ENCODE data around the gene ETFB. TPM values are rescaled to one million over a fixed set of nuclear protein-coding genes. Genes with fewer than 3 reads are reported as not detected.

Gene ETFB
- total RNA-seq, 1 experiment from 2014 or later, result 204 TPM

GRCh38 chr19:51301266-51301665, 64.9 kb downstream of the ETFB start:
- POLR2A ChIA-PET (ENCODE audit: unreplicated experiment), result no interaction called here
- Histone ChIP-seq H3K27me3 (ENCODE audit: insufficient read depth, low read depth) (peaks cover 72% of the 10 kb centered on the region), H3K9me3 (ENCODE audit: insufficient read depth, low read depth) (0 out of 2 replicates have a peak, but pooled peaks cover 4% of the 10 kb centered on the region), H3K4me3 (no peak overlapping the region), H3K27ac (no peak overlapping the region), H3K36me3 (ENCODE audit: low read depth) (no peaks in the 10 kb centered on the region), H4K20me1 (ENCODE audit: insufficient read depth) (no peaks in the 10 kb centered on the region), H3F3A (ENCODE audit: insufficient read depth, low read depth) (no peaks in the 10 kb centered on the region), H2AFZ (no peak overlapping the region), H3K4me1 (replicated peaks; ENCODE audit: insufficient read depth) (no peaks in the 10 kb centered on the region), H3K79me2 (ENCODE audit: low read depth) (no peaks in the 10 kb centered on the region), H3K4me2 (no peak overlapping the region), H3K9me2 (ENCODE audit: insufficient read depth) (no peaks in the 10 kb centered on the region)
- no peak for DNase-seq
- CTCF ChIA-PET, result no interaction called here
- intact Hi-C loops (cut with micrococcal nuclease; ENCODE audit: unreplicated experiment), result no loop called here
- BruUV-seq (replicated peaks), result no TSS peak
- TF ChIP-seq EZH2 (IDR thresholded peaks at IDR 0.05; ENCODE audit: low read depth) (no peak), CTCF (conservative IDR thresholded peaks at IDR 0.05) (no peak)

- Histone ChIP-seq H3K4me3 (no peak overlapping the region), H3F3A (ENCODE audit: insufficient read depth, low read depth) (no peaks in the 10 kb centered on the region), H3K27ac (no peak overlapping the region), H4K20me1 (ENCODE audit: insufficient read depth) (no peaks in the 10 kb centered on the region), H3K27me3 (ENCODE audit: insufficient read depth, low read depth) (peaks cover 91% of the 10 kb centered on the region), H2AFZ (no peak overlapping the region), H3K9me3 (ENCODE audit: insufficient read depth, low read depth) (no peaks in the 10 kb centered on the region), H3K4me2 (no peak overlapping the region), H3K79me2 (ENCODE audit: low read depth) (no peaks in the 10 kb centered on the region), H3K36me3 (ENCODE audit: low read depth) (no peaks in the 10 kb centered on the region), H3K4me1 (replicated peaks; ENCODE audit: insufficient read depth) (no peaks in the 10 kb centered on the region), H3K9me2 (ENCODE audit: insufficient read depth) (no peaks in the 10 kb centered on the region)
- no peak for DNase-seq
- intact Hi-C loops (cut with micrococcal nuclease; ENCODE audit: unreplicated experiment), result no loop called here
- BruUV-seq (replicated peaks), result no TSS peak
- TF ChIP-seq EZH2 (IDR thresholded peaks at IDR 0.05; ENCODE audit: low read depth) (no peak), CTCF (conservative IDR thresholded peaks at IDR 0.05) (no peak)
- ChIA-PET POLR2A (ENCODE audit: unreplicated experiment) (no interaction called here), CTCF (interaction anchor here (0.7 kb wide), 1 partner anchor 1270 kb away, joined by 9 read pairs; no protein-coding TSS in a partner anchor)
These were observed 68.8 kb downstream of the ETFB start for GRCh38 chr19:51297406-51297805.

GRCh38 chr19:51296336-51297093, 69.7 kb downstream of the ETFB start:
- Histone ChIP-seq H3K27me3 (ENCODE audit: insufficient read depth, low read depth) (peaks cover 96% of the 10 kb centered on the region), H3K4me3 (no peak overlapping the region), H3K9me2 (ENCODE audit: insufficient read depth) (no peaks in the 10 kb centered on the region), H3F3A (ENCODE audit: insufficient read depth, low read depth) (no peaks in the 10 kb centered on the region), H3K4me2 (no peak overlapping the region), H4K20me1 (ENCODE audit: insufficient read depth) (no peaks in the 10 kb centered on the region), H3K36me3 (ENCODE audit: low read depth) (no peaks in the 10 kb centered on the region), H3K9me3 (ENCODE audit: insufficient read depth, low read depth) (no peaks in the 10 kb centered on the region), H2AFZ (no peak overlapping the region), H3K27ac (no peak overlapping the region), H3K4me1 (replicated peaks; ENCODE audit: insufficient read depth) (no peaks in the 10 kb centered on the region), H3K79me2 (ENCODE audit: low read depth) (no peaks in the 10 kb centered on the region)
- no TSS peak for BruUV-seq (replicated peaks)
- DNase-seq, result no peak
- intact Hi-C loops (cut with micrococcal nuclease; ENCODE audit: unreplicated experiment), result no loop called here
- TF ChIP-seq CTCF (conservative IDR thresholded peaks at IDR 0.05) (no peak), EZH2 (IDR thresholded peaks at IDR 0.05; ENCODE audit: low read depth) (no peak)
- POLR2A ChIA-PET (ENCODE audit: unreplicated experiment), result no interaction called here
- CTCF ChIA-PET, result no interaction called here

Measured in PC-9 (cell line).